IPS-11a (cell line): Measurements from ENCODE around the gene CCR5AS.
"Not testable (repeated sequence)": the region's sequence is repeated elsewhere in the genome, so short reads cannot be mapped to it uniquely, and the experiment has no call there.

Source experiments
- H3K4me3 ChIP-seq: one replicate; pipeline ENCODE4 v1.5.1; 2013; ENCODE audit warnings: low read depth, low read length, control low read depth

Gene CCR5AS

GRCh38 chr3:46429250-46429649, 22.4 kb upstream of the CCR5AS start:
- no peak overlapping the region for H3K4me3 ChIP-seq

DNA sequence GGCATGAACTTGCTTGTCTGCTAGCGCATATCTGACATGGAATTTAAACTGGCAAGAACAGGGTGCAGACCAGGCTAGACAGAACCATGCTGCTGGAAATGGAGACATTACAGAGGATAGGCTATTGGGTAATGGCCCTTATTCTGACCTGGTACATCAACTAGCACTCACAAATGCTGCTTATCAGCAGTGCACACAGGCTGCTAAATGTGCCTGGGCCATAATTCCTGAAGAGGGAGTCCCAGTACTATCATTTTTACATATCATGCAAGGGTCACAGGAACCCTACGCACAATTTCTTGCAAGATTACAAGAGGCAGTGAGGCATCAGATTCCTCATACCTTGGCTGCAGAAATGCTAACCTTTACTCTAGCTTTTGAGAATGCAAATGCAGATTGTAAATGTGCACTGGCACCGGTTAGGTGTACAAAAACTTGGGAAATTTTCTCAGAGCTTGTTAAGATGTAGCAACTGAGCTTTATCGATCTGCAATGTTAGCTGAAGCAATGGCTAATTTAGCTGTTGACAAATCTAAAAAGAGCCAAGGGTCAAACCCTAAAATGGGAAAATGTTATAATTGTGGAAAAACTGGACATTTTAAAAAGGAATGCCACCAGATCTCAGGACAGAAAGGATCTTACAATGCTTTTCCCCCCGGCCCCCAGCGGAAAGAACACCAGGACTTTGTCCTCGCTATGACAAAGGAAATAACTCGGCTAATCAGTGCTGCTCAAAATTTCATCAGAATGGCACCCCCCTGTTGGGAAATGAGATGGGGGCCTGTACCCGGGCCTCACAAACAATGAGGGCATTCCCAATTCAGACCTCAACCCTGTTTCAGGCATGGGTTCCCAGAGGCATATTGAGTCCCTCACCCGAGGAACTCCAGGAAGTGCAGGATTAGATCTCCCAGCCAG, 21.3 kb upstream of the CCR5AS start:
- no peak overlapping the region for H3K4me3 ChIP-seq

DNA sequence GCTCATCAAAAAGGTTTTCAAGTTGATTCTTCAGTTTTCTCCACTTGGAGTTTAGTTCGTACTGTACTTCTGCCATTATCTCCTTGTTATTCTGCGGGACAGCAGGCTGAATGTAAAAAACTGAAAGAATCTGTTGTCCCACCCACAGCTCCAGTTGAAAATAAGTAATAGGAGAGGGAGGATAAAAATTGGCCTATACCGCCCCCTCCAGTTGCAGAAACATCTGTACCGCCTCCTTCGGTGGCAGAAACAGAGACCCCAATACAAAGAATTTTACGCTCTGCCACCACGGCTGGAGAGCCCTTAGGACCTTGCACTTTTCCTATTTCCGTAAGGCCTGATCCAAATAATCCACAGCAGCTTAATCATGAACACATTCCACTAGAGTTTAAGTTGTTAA, 20.5 kb upstream of the CCR5AS start:
- not testable (repeated sequence) for H3K4me3 ChIP-seq

- not testable (repeated sequence) for H3K4me3 ChIP-seq
Observed at GRCh38 chr3:46426476-46426875, 19.6 kb upstream of the CCR5AS start.

DNA sequence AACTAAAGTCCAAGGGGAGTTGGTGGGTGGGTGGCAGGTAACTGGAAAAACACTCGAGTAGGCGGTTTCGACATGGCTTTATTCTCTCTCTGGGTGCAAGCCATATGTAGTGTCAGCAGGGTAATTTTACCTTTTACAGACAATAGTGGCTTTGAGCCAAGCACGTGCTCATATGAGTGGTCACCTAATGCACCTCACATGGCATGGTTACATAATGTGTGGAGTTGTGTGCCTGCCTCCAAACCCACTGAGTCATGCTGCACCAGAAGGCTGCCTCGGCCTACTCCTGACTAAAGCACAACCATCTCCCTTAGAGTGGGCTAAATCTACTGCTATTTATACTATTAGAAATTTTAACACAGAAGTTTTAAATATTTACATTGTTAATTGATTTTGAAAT, 16.7 kb upstream of the CCR5AS start:
- H3K4me3 ChIP-seq, result no peak overlapping the region

- no peak overlapping the region for H3K4me3 ChIP-seq
Observed at GRCh38 chr3:46422617-46423016, 15.8 kb upstream of the CCR5AS start.

- no peak overlapping the region for H3K4me3 ChIP-seq
Observed at GRCh38 chr3:46420931-46421330, 14.1 kb upstream of the CCR5AS start.

DNA sequence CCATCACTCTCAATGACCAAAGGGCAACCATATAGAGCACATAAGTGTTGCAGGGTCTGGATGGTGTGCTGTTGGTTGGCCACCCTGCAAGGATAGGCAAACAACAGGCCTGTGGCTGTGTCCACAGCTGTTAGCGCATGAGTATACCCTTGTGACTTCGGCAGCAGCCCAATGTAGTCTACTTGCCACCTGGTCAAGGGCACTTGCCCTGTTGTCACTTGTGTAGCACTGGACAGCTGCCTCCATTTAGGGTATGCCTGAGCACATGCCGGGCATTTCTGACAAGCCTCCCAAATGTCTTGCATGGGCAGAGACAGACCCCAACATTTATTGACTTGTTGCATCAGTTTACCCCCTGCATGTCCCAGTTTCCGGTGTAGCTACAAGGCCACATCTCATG, 12.9 kb upstream of the CCR5AS start:
- no peak overlapping the region for H3K4me3 ChIP-seq

DNA sequence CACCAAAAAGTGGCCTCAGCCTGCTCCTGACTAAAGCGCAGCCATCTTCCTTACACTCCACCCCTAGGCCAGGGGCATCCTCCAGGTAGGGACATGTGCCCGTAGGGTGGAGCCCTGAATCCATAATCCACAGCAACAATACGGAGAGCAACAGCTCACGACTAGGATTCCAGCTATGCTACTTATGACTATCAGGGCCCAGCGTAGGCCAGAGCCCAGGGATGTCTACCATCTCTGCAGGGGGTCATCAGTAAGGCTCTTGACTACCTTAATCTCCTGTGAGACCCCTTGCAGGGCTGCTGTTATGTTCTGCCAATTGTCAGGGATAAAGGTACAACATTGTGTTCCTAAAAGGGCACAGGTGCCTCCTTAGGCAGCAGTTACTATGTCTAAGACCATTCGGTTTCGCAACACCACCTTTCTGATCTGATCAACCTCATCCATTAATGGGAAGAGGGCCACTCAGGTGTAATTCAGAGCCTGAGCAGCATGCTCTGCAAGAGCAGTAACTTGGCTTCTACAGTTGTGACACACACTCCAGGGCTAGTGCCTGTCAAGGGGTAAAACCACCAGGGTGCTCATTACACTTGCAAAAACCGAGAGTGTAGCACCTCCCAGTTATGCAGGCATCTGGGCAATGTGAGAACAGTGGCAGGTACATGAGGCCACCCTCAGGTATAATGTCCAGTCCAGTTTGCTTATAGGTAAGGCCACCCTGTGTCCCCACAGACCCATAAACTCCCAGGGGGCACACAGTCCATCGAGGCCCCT, 11.2 kb upstream of the CCR5AS start:
- H3K4me3 ChIP-seq, result no peak overlapping the region

DNA sequence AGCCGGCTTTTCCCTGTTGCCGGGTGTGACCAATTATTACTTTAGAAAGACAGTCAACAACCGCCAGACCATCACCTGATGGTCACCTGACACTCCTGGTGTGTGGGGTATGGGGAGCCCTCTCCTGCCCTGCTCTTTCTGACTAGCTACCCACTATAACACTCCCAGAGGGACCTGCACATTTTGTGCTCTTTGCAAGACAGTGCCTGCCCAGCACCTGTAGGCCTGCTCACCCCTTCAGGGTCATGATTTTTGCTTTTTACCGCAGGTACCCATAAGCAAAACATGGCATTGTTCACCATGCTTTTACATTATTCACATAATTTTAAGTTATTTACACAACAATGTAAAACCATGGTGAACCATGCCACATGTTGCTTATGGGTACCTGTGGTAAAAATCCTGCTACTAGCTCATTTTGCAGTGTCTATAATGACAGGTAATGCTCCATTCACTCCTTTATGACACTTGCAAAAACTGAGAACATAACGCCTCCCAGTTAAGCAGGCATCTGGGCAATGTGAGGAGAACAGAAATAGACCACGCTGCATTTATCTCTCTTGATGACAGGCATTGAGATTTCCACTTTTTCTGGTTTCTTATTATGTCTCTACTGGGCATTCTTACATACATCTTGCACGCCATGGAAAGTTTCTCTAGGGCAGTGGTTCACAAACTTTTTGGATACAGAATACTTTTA, 10.1 kb upstream of the CCR5AS start:
- no peak overlapping the region for H3K4me3 ChIP-seq

DNA sequence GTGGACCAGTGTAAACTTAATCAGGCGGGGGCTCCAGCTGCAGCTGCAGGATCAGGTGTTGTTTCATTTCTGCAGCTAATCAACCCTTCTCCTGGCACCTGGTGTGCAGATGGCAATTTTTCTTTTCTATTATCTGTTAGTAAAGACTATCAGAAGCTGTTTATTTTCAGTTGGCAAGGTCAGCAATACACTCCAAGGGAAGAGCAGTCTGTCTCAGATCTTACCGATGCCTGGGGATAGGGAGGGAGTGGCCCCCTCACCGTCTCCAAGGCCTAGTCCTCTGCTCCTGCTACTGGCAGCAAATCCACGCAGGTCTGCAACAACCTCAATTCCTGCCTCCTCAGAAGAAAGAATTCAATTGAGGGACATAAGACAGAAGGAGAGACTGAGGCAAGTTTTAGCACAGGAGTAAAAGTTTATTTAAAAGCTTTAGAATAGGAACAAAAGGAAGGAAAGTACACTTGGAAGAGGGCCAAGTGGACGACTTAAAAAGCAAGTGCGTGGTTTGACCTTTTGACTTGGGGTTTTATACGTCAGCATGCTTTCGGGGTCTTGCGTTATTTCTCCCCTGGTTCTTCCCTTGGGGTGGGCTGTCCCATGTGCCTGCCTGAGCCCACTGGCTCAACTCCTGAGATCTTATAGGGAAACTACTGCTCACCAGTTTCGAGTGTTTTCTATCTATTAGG, 9.4 kb upstream of the CCR5AS start:
- H3K4me3 ChIP-seq, result no peak overlapping the region

DNA sequence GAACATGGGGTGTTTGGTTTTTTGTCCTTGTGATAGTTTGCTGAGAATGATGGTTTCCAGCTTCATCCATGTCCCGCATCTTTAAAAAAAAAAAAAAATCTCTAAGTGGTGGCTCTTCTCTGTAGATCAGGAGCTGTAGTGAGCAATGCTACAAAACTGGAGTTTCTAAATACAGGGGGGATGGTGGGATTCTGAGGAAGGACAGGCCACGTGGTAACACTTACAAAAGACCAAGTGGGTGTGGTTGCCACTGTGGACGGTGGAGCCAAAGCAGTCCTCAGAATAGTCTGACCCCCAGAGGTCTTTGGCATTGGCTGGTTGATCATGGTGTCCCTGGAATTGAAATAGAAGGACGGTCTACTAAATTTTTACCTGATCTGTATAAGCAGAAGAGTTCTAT, 7.9 kb upstream of the CCR5AS start:
- H3K4me3 ChIP-seq, result no peak overlapping the region

DNA sequence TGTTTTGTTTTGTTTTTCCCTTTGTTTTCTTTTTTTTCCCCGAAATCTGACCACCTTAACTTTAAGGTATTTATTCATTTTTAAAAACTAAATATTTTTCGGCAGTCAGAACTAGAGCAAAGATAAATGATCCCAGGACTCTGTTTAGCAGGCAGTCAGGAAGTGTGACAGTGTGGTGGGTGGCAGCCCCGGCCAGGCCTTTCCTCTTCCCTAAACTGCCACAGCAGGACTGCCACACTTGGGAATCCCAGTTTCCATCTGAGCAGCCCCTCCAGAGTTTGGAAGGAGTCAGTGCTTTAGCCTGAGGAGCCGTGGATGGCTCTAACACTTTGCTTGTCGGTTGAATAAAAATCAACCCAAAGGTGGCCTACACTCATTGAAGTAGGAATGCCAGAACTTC, 7.1 kb upstream of the CCR5AS start:
- H3K4me3 ChIP-seq, result no peak overlapping the region

DNA sequence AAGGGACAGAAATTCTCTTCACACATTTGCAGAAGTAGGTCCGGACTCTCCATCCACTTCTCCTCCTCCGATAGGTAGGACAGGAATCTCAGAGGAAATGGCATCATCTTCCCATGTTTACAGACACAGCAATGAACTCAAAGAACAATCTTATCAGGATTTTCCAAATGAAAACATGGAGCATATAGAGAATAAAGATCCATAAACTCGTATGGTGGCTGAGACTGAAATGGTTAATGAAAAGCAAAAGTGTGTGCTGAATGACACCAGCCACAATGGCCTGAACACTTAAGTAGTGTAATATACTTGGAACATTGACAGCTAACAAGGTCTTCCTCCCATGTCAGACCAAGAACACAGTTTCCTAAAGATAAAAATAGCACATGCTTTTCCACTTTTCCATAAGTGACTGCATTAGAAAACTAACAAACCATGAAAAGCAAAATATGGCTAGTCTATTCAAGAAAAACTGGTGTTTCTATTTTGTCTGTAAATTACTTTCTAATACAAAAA, 6.0 kb upstream of the CCR5AS start:
- no peak overlapping the region for H3K4me3 ChIP-seq

GRCh38 chr3:46411271-46411670, 4.4 kb upstream of the CCR5AS start:
- H3K4me3 ChIP-seq, result no peak overlapping the region

DNA sequence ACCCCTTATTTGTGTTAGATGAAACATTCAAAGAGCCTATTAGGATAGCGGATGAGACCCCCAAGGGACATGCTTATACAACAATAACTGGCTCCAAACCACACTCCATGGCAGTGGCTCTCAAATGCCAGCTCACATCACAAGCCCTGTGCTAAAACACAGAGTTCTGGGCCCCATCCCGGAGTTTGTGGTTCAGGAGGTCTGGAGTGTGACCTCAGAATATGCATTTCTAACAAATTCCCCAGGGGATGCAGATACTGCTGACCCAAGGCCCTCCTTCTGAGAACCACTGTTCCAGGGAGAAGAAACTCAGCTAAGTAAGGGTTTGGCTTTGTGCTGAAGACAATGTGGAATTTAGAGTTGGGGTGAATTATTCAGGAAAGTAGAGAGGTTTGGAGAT, 3.8 kb upstream of the CCR5AS start:
- no peak overlapping the region for H3K4me3 ChIP-seq

- no peak overlapping the region for H3K4me3 ChIP-seq
Observed at GRCh38 chr3:46409739-46410489, 3.0 kb upstream of the CCR5AS start.

- no peak overlapping the region for H3K4me3 ChIP-seq
Observed at GRCh38 chr3:46408853-46409252, 2.0 kb upstream of the CCR5AS start.

- H3K4me3 ChIP-seq, result no peak overlapping the region
Observed at GRCh38 chr3:46407970-46408369, 1.1 kb upstream of the CCR5AS start.

- H3K4me3 ChIP-seq, result no peak overlapping the region
Observed at GRCh38 chr3:46406443-46406787, 451 bp downstream of the CCR5AS start.
